Naive thymus-derived CD8-positive, alpha-beta T cell (primary cell): Measurements from ENCODE around the gene SLC23A3. TPM values are rescaled to one million over a fixed set of nuclear protein-coding genes. Genes with fewer than 3 reads are reported as not detected.

Experiments
- ATAC-seq, 2 donors: fragments of 150-1000 bp; cut with Tn5 transposase in 1 of 2; sonication (Bioruptor Pico), chemical (Tn5 transposase) in 1 of 2; 1 replicate in 1 of 2; 2 replicates in 1 of 2; pipeline ENCODE4 v1.10.0; 2021; ENCODE audit warnings: mild to moderate bottlenecking in 2 of 2, moderate library complexity in 2 of 2
- POLR2A ChIA-PET: fragments of 350-600 bp; sonication (Branson Sonifier 250); formaldehyde crosslinking; loops from one replicate; lab custom pipeline; 2021; ENCODE audit warnings: antibody characterized with exemption; lab: Charles Lee
- DNase-seq, 10 donors: peaks; one replicate each; pipeline versions ENCODE4 v3.0.0 to v3.0.0-alpha.2; 2020 to 2022
- H3K27ac Mint-ChIP-seq, 10 donors: one replicate each; pipeline ENCODE4 v1.8.0; 2020 to 2022; ENCODE audit warnings: mild to moderate bottlenecking in 10 of 10, mixed read lengths in 10 of 10, moderate library complexity in 4 of 10, inconsistent platforms in 1 of 10
- H3K27me3 Mint-ChIP-seq, 5 donors: one replicate each; pipeline ENCODE4 v1.8.0; 2021 to 2022; ENCODE audit warnings: mixed read lengths in 5 of 5
- H3K36me3 Mint-ChIP-seq, 3 donors: one replicate each; pipeline ENCODE4 v1.8.0; 2020 to 2022; ENCODE audit warnings: mixed read lengths in 3 of 3, mild to moderate bottlenecking in 2 of 3, inconsistent platforms in 1 of 3
- H3K4me1 Mint-ChIP-seq, 4 donors: one replicate each; pipeline ENCODE4 v1.8.0; 2021 to 2022; ENCODE audit warnings: mixed read lengths in 4 of 4
- H3K4me3 Mint-ChIP-seq, 10 donors: one replicate each; pipeline ENCODE4 v1.8.0; 2020 to 2022; ENCODE audit warnings: mild to moderate bottlenecking in 10 of 10, mixed read lengths in 10 of 10, moderate library complexity in 6 of 10, inconsistent platforms in 1 of 10
- H3K9me3 Mint-ChIP-seq, 9 donors: one replicate each; pipeline ENCODE4 v1.8.0; 2020 to 2022; ENCODE audit warnings: mixed read lengths in 9 of 9, mild to moderate bottlenecking in 3 of 9, inconsistent platforms in 1 of 9, moderate library complexity in 1 of 9
- polyA plus RNA-seq, 3 donors: library from polyadenylated mRNA; unstranded; fragments of 300-500 nt; fragmentation: Illumina TruSeq; gene quantifications; one replicate each; pipeline ENCODE4 v1.2.3, GENCODE V29; 2021
- total RNA-seq, 8 experiments: library from RNA in 2 of 8; stranded (reverse) in 2 of 8; gene quantifications; one replicate each; pipeline ENCODE4 v1.2.3 and lab custom pipeline; 2021 to 2026

Gene SLC23A3
- total RNA-seq (1 to 10 TPM; 2.7 to 3.3 TPM), polyA plus RNA-seq (not detected), total RNA-seq (lab: John Stamatoyannopoulos, UW) (0 to 0.89 (median 0.35) reads per million in 6 experiments)

DNA sequence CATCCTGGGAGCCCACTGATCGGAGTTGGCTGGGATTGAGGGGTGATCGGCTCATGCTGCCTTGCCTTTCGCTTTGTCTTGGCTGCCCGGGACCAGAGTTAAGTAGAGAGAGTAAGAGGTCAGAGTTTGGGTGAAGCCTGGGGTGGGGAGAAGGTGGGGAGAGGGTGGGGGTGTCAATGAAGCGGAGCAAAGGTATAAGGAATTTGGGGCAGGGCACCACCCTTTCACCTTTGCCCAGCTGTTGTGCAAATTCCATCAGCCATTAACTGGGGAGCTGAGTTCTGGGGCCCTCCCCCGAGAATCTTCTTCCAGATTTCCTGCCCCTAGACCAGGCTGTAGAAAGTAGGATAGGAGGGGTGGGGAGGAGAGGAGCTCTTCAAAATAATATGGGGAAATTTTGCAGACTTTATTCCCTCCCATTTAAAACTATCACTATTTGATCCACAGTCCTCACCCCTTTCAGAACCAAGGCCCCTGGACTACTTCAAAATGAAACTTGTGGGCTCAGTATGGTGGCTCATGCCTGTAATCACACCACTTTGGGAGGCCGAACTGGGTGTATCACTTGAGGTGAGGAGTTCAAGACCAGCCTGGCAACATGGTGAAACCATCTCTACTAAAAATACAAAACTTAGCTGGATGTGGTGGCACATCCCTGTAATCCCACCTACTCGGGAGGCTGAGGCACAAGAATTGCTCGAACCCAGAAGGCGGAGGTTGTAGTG, at the start of gene SLC23A3:
TSS of gene SLC23A3 (minus strand) at position 100 of the 725 bp plus-strand sequence. CDS start at position 55, 45 bp downstream.
- peaks cover 23 to 35% (median 24%) of the 10 kb centered on the region in 4 donors for H3K4me1 Mint-ChIP-seq
- H3K36me3 Mint-ChIP-seq: peaks cover 5 to 40% (median 8%) of the 10 kb centered on the region in 3 donors
- H3K27ac Mint-ChIP-seq: peak within 1 kb of the TSS in 4 of 10 donors; percentile 11 to 63 (median 36)
- no peaks in the 10 kb centered on the region for H3K27me3 Mint-ChIP-seq
- H3K9me3 Mint-ChIP-seq: no peaks in the 10 kb centered on the region
- ATAC-seq (no peak), DNase-seq (no peak)
- POLR2A ChIA-PET: interaction anchor here (1.4 to 18.9 kb wide), 3 partner anchors 10 to 32 kb away, joined by 4 to 674 read pairs (median 13); partner anchors contain the start of gene ZFAND2B
- no peak within 1 kb of the TSS for H3K4me3 Mint-ChIP-seq

DNA sequence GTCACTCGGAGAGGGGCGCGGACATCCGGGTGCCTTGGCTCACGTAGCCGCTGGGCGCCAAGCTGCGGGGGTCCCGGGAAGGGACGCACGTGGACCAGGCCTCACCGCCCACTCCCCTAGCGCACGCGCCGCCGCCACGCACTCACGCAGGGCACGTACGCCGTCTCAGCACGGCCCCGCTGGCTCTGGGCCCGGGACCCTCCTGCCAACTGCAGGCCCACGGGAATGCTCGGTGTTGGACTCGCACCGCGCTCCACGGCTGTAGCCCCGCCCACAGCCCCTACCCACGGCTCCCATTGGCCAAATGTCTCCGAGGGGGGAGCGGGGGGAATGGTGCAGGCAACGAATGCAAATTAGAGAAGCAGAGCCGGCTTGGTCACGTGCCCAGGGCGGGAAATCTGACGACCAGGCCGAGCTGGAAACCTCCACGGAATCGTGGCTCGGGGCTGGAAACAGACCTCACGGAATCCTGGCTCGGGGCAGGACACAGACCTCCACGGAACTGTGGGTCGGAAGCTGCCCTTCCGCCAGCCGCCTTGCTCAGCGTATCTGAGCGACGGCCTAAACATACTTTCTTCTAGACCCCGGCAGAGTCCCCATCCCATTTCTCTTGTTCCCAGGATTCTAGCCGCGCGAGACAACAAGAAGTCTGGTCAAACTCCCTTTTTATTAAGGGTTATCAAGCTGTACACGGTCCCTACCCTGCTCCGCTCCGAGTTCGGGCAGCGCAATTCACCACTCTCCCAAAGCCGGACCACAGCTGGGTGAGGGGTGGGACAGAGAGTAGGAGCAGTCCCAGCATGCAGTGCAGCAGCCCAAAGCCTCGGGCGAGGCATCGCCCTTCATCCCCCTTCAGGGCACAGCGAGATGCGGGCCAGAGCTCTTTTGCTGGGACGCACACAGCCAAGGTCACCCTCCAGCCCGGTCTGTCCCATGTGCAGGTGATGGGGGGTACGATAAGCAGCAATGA, 49.2 kb upstream of the SLC23A3 start, which contains the start of gene ABCB6:
TSS of gene ABCB6 (minus strand) at position 227 of the 970 bp plus-strand sequence. CDS start 285 bp downstream, outside the sequence.
- peak within 1 kb of the TSS; percentile 75 to 91 (median 82) for H3K4me3 Mint-ChIP-seq
- peaks cover 0 to 48% (median 11%) of the 10 kb centered on the region in 3 donors for H3K36me3 Mint-ChIP-seq
- ATAC-seq: peak; percentile 92
- H3K27me3 Mint-ChIP-seq: no peaks in the 10 kb centered on the region
- DNase-seq: peak; percentile 74 to 94 (median 84)
- POLR2A ChIA-PET: interaction anchor here (0.6 to 5.0 kb wide), 11 partner anchors 9 to 965 kb away, joined by 3 to 62 read pairs (median 6); partner anchors contain the start of genes ANKZF1, ATG9A, CNPPD1 and DNAJB2
- H3K4me1 Mint-ChIP-seq: peaks cover 17 to 31% (median 26%) of the 10 kb centered on the region in 4 donors
- H3K9me3 Mint-ChIP-seq: no peaks in the 10 kb centered on the region
- peak within 1 kb of the TSS; percentile 17 to 89 (median 82) for H3K27ac Mint-ChIP-seq

DNA sequence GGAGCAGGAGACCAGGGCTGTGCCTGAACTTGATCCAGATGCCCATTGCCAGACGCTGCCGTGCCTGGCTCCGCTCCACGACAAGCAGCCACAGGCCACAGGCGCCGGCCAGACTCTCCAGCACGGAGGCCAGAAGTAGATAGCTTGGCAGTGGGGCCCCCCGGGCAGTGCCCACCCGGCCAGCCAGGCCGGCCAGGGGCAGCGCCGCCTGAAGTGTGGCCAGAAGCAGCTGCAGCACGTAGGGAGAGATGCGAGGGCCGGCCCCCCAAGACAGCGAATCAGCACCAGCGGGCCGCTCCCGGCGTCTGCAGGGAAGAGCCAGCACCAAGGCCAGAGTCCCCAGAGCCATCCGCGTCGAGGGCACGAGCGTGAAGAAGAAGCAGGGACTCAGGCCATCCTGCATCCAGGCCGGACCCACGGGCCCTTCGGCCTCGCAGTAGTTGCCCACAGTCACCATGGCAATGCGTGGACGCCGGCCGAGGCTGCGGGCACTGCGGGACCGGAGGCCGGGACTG, 48.4 kb upstream of the SLC23A3 start:
- peaks cover 17 to 31% (median 26%) of the 10 kb centered on the region in 4 donors for H3K4me1 Mint-ChIP-seq
- H3K9me3 Mint-ChIP-seq: no peaks in the 10 kb centered on the region
- peak overlapping the region; percentile 75 to 91 (median 82) for H3K4me3 Mint-ChIP-seq
- POLR2A ChIA-PET: interaction anchor here (0.6 to 5.0 kb wide), 11 partner anchors 10 to 964 kb away, joined by 3 to 62 read pairs (median 6); partner anchors contain the start of genes ANKZF1, ATG9A, CNPPD1 and DNPEP
- H3K27me3 Mint-ChIP-seq: no peaks in the 10 kb centered on the region
- peaks cover 0 to 42% (median 6%) of the 10 kb centered on the region in 3 donors for H3K36me3 Mint-ChIP-seq
- peak in 2 of 10 donors; percentile 21 to 33 for DNase-seq
- peak overlapping the region; percentile 17 to 87 (median 74) for H3K27ac Mint-ChIP-seq
- ATAC-seq: peak; percentile 49 to 52

GRCh38 chr2:219216535-219216915, 46.7 kb upstream of the SLC23A3 start:
- H3K27ac Mint-ChIP-seq: peak overlapping the region in 2 of 10 donors; percentile 20 to 47
- no peak for ATAC-seq
- no peak for DNase-seq
- peak overlapping the region in 3 of 10 donors; percentile 12 to 40 (median 20) for H3K4me3 Mint-ChIP-seq
- peaks cover 0 to 25% (median 4%) of the 10 kb centered on the region in 3 donors for H3K36me3 Mint-ChIP-seq
- H3K9me3 Mint-ChIP-seq: no peaks in the 10 kb centered on the region
- POLR2A ChIA-PET: interaction anchor here (0.9 to 5.0 kb wide), 5 partner anchors 9 to 40 kb away, joined by 3 to 50 read pairs (median 18); partner anchors contain the start of genes ANKZF1, ATG9A, CNPPD1 and TUBA4A
- H3K4me1 Mint-ChIP-seq: peaks cover 15 to 38% (median 26%) of the 10 kb centered on the region in 4 donors
- H3K27me3 Mint-ChIP-seq: no peaks in the 10 kb centered on the region

- ATAC-seq (no peak), DNase-seq (peak in 1 of 10 donors; percentile 51)
- peaks cover 0 to 21% (median 1%) of the 10 kb centered on the region in 3 donors for H3K36me3 Mint-ChIP-seq
- H3K4me1 Mint-ChIP-seq: peaks cover 17 to 40% (median 31%) of the 10 kb centered on the region in 4 donors
- peak overlapping the region in 2 of 10 donors; percentile 8 to 14 for H3K27ac Mint-ChIP-seq
- H3K9me3 Mint-ChIP-seq: no peaks in the 10 kb centered on the region
- no peaks in the 10 kb centered on the region for H3K27me3 Mint-ChIP-seq
- peak overlapping the region in 1 of 10 donors; percentile 20 for H3K4me3 Mint-ChIP-seq
- POLR2A ChIA-PET: interaction anchor here (0.9 to 5.0 kb wide), 5 partner anchors 8 to 39 kb away, joined by 3 to 50 read pairs (median 18); partner anchors contain the start of genes ANKZF1, ATG9A, CNPPD1 and TUBA4A
Observed at GRCh38 chr2:219215871-219216534, 46.2 kb upstream of the SLC23A3 start.

DNA sequence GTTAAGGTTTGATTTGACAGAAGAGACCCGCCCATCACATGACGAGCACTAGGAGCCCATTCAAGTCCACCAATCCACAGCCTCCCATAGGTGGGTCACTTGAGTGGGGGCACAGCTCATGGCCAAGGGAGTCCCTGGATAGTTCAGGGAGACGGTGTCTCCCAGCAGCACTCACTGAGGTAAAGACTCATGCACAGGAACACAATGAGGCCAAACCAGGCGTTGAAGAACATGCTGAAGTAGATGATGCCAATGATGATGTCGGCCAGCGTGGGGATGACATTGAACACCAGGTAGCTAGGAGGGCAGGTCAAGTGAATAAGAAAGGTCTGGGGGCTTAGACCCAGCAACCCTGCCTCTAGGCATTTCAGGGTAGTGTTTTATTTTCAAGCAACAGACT, 45.0 kb upstream of the SLC23A3 start:
- POLR2A ChIA-PET: interaction anchor here (1.1 to 9.9 kb wide), 5 partner anchors 9 to 64 kb away, joined by 3 to 134 read pairs (median 10); partner anchors contain the start of genes CNPPD1, DNAJB2, NHEJ1 and TUBA4A
- Mint-ChIP-seq H3K4me1 (peaks cover 20 to 48% (median 39%) of the 10 kb centered on the region in 4 donors), H3K27ac (peak overlapping the region in 1 of 10 donors; percentile 27), H3K4me3 (no peak overlapping the region), H3K27me3 (no peaks in the 10 kb centered on the region), H3K36me3 (peaks cover 0 to 12% (median 0%) of the 10 kb centered on the region in 3 donors), H3K9me3 (no peaks in the 10 kb centered on the region)
- ATAC-seq (no peak), DNase-seq (no peak)

DNA sequence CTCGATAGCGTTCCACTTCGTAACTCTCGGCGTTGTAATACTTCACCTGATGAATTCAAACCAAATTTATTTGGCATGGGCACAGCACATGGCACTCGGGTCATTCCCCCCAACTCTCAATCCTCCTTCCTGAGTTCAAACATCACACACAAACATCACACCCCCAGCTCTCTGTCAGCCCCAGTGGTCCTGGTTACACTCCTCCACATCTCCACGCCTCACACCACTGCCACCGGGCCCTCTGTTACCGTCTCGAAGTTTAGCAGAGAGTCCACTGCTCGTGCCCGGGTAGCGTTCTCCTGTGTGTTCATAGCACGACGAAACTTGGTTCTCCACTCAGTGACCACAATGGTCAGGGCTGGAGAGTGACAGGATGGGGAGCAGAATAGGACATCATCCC, 44.3 kb upstream of the SLC23A3 start:
- H3K27ac Mint-ChIP-seq: peak overlapping the region in 1 of 10 donors; percentile 68
- DNase-seq (no peak), ATAC-seq (no peak)
- no peaks in the 10 kb centered on the region for H3K9me3 Mint-ChIP-seq
- no peaks in the 10 kb centered on the region for H3K27me3 Mint-ChIP-seq
- peaks cover 0 to 15% (median 0%) of the 10 kb centered on the region in 3 donors for H3K36me3 Mint-ChIP-seq
- POLR2A ChIA-PET: interaction anchor here (1.1 to 23.9 kb wide), 6 partner anchors 8 to 65 kb away, joined by 3 to 674 read pairs (median 8); partner anchors contain the start of genes CNPPD1, DNAJB2, GLB1L and NHEJ1
- peaks cover 21 to 48% (median 40%) of the 10 kb centered on the region in 4 donors for H3K4me1 Mint-ChIP-seq
- no peak overlapping the region for H3K4me3 Mint-ChIP-seq

DNA sequence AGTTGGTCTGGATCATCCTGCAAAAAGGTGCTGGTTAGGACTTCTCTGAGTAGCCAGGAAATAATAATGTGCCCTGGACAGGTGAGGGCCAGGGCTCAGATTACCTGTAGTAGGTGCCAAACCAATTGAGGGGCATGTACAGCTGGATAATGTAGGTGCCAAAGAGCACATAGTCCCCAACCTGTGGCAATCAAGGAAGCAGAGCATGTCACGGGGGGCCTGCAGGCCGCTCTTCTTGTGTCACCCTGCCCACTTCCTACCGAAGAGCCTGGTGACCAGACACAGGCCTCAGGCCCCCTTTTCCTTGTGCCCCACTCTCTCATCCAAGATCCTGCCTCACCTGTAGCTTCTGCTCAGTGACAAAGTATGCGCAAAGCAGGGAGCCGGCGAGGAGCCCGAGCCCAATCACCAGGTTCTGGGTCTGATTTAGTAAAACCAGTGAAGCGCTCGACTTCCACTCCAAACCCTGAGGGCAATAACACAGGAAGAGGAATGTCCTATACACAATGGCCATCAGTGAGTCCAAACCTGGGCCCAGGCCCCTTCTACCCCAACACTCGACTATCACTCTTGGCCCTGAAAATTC, 43.8 kb upstream of the SLC23A3 start:
- Mint-ChIP-seq H3K27me3 (no peaks in the 10 kb centered on the region), H3K27ac (peak overlapping the region in 2 of 10 donors; percentile 22 to 79), H3K4me3 (peak overlapping the region in 1 of 10 donors; percentile 41), H3K36me3 (peaks cover 0 to 20% (median 0%) of the 10 kb centered on the region in 3 donors), H3K9me3 (no peaks in the 10 kb centered on the region), H3K4me1 (peaks cover 21 to 50% (median 44%) of the 10 kb centered on the region in 4 donors)
- POLR2A ChIA-PET: interaction anchor here (1.4 to 23.9 kb wide), 5 partner anchors 31 to 65 kb away, joined by 3 to 674 read pairs (median 10); partner anchors contain the start of genes CNPPD1, DNAJB2, GLB1L and NHEJ1
- no peak for ATAC-seq
- DNase-seq: no peak

- POLR2A ChIA-PET: interaction anchor here (1.4 to 23.9 kb wide), 6 partner anchors 32 to 66 kb away, joined by 3 to 674 read pairs (median 18); partner anchors contain the start of genes CNPPD1, DNAJB2, GLB1L and NHEJ1
- H3K4me3 Mint-ChIP-seq: no peak overlapping the region
- H3K9me3 Mint-ChIP-seq: no peaks in the 10 kb centered on the region
- H3K27me3 Mint-ChIP-seq: no peaks in the 10 kb centered on the region
- peaks cover 0 to 26% (median 3%) of the 10 kb centered on the region in 3 donors for H3K36me3 Mint-ChIP-seq
- ATAC-seq (no peak), DNase-seq (peak in 1 of 10 donors; percentile 38)
- peak overlapping the region in 2 of 10 donors; percentile 22 to 79 for H3K27ac Mint-ChIP-seq
- H3K4me1 Mint-ChIP-seq: peaks cover 24 to 55% (median 47%) of the 10 kb centered on the region in 4 donors
Observed at GRCh38 chr2:219213026-219213415, 43.2 kb upstream of the SLC23A3 start.

- Mint-ChIP-seq H3K4me3 (peak overlapping the region in 9 of 10 donors; percentile 63 to 85 (median 72)), H3K27ac (peak overlapping the region; percentile 87 to 98 (median 95)), H3K36me3 (peaks cover 0 to 30% (median 3%) of the 10 kb centered on the region in 3 donors), H3K9me3 (no peaks in the 10 kb centered on the region), H3K4me1 (peaks cover 20 to 57% (median 50%) of the 10 kb centered on the region in 4 donors), H3K27me3 (no peaks in the 10 kb centered on the region)
- peak in 1 of 10 donors; percentile 37 for DNase-seq
- POLR2A ChIA-PET: interaction anchor here (0.9 to 23.9 kb wide), 10 partner anchors 13 to 84 kb away, joined by 3 to 674 read pairs (median 6); partner anchors contain the start of genes ANKZF1, ATG9A, CNPPD1 and GLB1L
- ATAC-seq: no peak
Observed at GRCh38 chr2:219210886-219211362, 41.1 kb upstream of the SLC23A3 start.
